ENCODE data around the gene TSPAN8. TPM values are rescaled to one million over a fixed set of nuclear protein-coding genes. Genes with fewer than 3 reads are reported as not detected.

Gene TSPAN8
- total RNA-seq (2014; rRNA removed; shearing (Covaris generic); ENCODE audit: low replicate concordance) = not detected in 2 replicates

DNA sequence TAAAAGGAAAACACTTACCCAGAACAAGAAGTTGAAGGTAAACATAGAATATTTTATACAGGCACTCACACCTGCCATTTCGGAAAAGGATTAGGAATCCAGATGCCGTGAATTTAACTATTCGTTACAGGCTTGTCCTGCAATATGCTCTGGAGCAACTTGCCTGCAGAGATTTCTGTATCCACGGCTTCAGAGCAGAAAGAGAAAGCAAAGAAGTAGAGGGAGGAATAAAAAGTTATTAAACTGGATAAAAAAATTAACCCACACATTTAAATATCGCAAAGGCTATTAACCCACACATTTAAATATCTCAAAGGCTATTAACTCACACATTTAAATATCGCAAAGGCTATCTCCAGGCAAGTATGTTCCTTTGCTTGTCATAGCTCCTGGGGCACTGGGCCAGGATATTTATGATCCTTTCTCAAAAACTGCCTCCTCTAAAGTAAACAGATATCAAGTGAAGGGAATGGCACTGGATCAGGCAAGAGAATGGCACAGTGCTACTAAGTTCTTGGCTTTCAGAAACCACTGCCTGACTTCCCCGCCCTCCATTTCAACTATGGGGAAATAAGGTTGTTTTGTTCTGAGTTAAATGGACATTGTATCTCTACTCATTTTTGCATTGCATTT lies at the start of gene TSPAN8:
Gene TSPAN8 (minus strand): TSS at position 399 of the 633 bp plus-strand sequence. CDS start 321 bp downstream, at position 78.
- no peaks in the 10 kb centered on the region for H3K79me2 ChIP-seq (ENCODE audit: low read length)
- no peaks in the 10 kb centered on the region for H3K27me3 ChIP-seq (ENCODE audit: low read length)
- DNase-seq = no peak
- H4K20me1 ChIP-seq (ENCODE audit: insufficient read depth, low read depth, low read length) = no peaks in the 10 kb centered on the region
- H3K36me3 ChIP-seq (ENCODE audit: insufficient read depth, low read length) = no peaks in the 10 kb centered on the region
- no peak within 1 kb of the TSS for H3K9ac ChIP-seq (ENCODE audit: low read length)
- no peak within 1 kb of the TSS for H3K4me2 ChIP-seq (ENCODE audit: low read depth, low read length, poor library complexity, severe bottlenecking)
- no peak within 1 kb of the TSS for H3K4me3 ChIP-seq (ENCODE audit: low read length)
- no peaks in the 10 kb centered on the region for H3K9me2 ChIP-seq (replicated peaks; ENCODE audit: insufficient read depth, low read length)
- H3K9me3 ChIP-seq (ENCODE audit: low read length) = no peaks in the 10 kb centered on the region
- H3K4me1 ChIP-seq (ENCODE audit: low read length) = no peaks in the 10 kb centered on the region
- no peak within 1 kb of the TSS for H3K27ac ChIP-seq (ENCODE audit: low read length)
- H2AFZ ChIP-seq (ENCODE audit: low read length) = no peak within 1 kb of the TSS

DNA sequence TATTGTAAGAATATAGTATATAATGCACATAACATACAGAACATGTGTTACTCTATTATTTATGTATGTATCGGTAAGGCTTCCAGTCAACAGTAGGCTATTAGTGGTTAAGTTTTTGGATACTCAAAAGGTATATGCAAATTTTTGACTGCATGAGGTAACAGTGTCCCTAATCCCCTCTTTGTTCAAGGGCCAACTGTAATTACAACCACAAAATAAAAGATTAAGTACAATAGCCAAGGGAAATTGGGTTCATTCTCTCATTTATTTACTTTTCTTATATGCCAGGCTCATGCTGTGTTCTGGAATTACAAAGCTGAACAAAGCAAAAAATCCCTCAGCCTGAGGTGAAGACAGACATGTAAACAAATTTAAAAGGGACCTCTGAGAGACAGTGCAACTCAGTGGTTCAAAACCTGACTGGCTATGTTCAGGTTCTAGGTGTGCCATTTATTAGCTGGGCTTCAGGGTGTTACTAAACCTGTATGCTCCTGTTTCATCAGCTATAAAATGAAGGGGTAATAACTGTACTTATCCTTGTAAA lies 43.4 kb upstream of the TSPAN8 start:
- no peak overlapping the region for H3K27ac ChIP-seq (ENCODE audit: low read length)
- no peaks in the 10 kb centered on the region for H3K4me1 ChIP-seq (ENCODE audit: low read length)
- H3K4me3 ChIP-seq (ENCODE audit: low read length) = no peak overlapping the region
- H3K79me2 ChIP-seq (ENCODE audit: low read length) = no peaks in the 10 kb centered on the region
- no peaks in the 10 kb centered on the region for H3K9me3 ChIP-seq (ENCODE audit: low read length)
- H4K20me1 ChIP-seq (ENCODE audit: insufficient read depth, low read depth, low read length) = no peaks in the 10 kb centered on the region
- no peak for DNase-seq
- no peaks in the 10 kb centered on the region for H3K36me3 ChIP-seq (ENCODE audit: insufficient read depth, low read length)
- H3K4me2 ChIP-seq (ENCODE audit: low read depth, low read length, poor library complexity, severe bottlenecking) = no peak overlapping the region
- H3K27me3 ChIP-seq (ENCODE audit: low read length) = no peaks in the 10 kb centered on the region
- H3K9ac ChIP-seq (ENCODE audit: low read length) = no peak overlapping the region
- no peaks in the 10 kb centered on the region for H3K9me2 ChIP-seq (replicated peaks; ENCODE audit: insufficient read depth, low read length)
- no peak overlapping the region for H2AFZ ChIP-seq (ENCODE audit: low read length)

DNA sequence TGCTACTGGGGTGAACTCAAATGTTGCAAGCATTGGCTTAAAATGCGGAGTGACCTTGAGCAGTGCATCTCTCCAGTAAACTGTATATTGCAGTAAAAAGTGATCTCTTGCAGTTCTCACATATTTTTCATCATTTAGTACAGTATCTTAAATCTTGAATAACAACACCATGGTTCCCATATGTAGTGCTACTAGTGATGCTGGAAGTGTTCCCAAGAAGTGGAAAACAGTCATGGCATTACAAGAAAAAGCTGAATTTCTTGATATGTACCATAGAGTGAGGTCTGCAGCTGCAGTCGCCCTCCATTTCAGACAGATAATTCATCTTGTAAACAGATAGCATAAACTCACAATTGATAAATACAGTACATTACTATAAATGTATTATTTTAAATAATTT lies 42.9 kb upstream of the TSPAN8 start:
- Histone ChIP-seq H3K4me2 (ENCODE audit: low read depth, low read length, poor library complexity, severe bottlenecking) (no peak overlapping the region), H3K9me2 (replicated peaks; ENCODE audit: insufficient read depth, low read length) (no peaks in the 10 kb centered on the region), H3K4me3 (ENCODE audit: low read length) (no peak overlapping the region), H2AFZ (ENCODE audit: low read length) (no peak overlapping the region), H3K9me3 (ENCODE audit: low read length) (no peaks in the 10 kb centered on the region), H4K20me1 (ENCODE audit: insufficient read depth, low read depth, low read length) (no peaks in the 10 kb centered on the region), H3K36me3 (ENCODE audit: insufficient read depth, low read length) (no peaks in the 10 kb centered on the region), H3K9ac (ENCODE audit: low read length) (no peak overlapping the region), H3K27me3 (ENCODE audit: low read length) (no peaks in the 10 kb centered on the region), H3K79me2 (ENCODE audit: low read length) (no peaks in the 10 kb centered on the region), H3K4me1 (ENCODE audit: low read length) (no peaks in the 10 kb centered on the region), H3K27ac (ENCODE audit: low read length) (no peak overlapping the region)
- DNase-seq = no peak

DNA sequence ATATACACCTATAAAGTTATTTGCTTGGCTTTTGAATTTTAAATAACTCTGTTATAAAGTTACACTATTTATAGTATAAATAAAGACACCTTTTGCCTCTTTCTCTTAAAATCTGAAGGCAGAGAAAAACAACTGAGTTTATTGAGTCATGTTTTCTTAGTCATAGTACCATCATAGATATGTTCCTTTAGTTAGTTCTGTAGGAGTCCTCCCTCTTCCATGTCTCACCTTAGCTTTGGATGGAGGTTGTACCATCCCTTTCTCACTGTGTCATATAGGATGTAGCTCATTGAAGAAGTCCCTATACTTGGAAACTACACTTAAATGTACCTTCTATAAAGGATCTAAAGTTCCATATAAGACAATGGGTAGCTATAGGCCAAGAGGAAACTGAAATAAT lies 39.7 kb upstream of the TSPAN8 start:
- no peaks in the 10 kb centered on the region for H3K27me3 ChIP-seq (ENCODE audit: low read length)
- DNase-seq = no peak
- no peaks in the 10 kb centered on the region for H3K9me3 ChIP-seq (ENCODE audit: low read length)
- no peaks in the 10 kb centered on the region for H3K4me1 ChIP-seq (ENCODE audit: low read length)
- H3K36me3 ChIP-seq (ENCODE audit: insufficient read depth, low read length) = no peaks in the 10 kb centered on the region
- no peak overlapping the region for H3K4me3 ChIP-seq (ENCODE audit: low read length)
- no peak overlapping the region for H3K4me2 ChIP-seq (ENCODE audit: low read depth, low read length, poor library complexity, severe bottlenecking)
- no peak overlapping the region for H2AFZ ChIP-seq (ENCODE audit: low read length)
- no peak overlapping the region for H3K27ac ChIP-seq (ENCODE audit: low read length)
- H3K79me2 ChIP-seq (ENCODE audit: low read length) = no peaks in the 10 kb centered on the region
- H3K9me2 ChIP-seq (replicated peaks; ENCODE audit: insufficient read depth, low read length) = no peaks in the 10 kb centered on the region
- no peaks in the 10 kb centered on the region for H4K20me1 ChIP-seq (ENCODE audit: insufficient read depth, low read depth, low read length)
- no peak overlapping the region for H3K9ac ChIP-seq (ENCODE audit: low read length)

DNA sequence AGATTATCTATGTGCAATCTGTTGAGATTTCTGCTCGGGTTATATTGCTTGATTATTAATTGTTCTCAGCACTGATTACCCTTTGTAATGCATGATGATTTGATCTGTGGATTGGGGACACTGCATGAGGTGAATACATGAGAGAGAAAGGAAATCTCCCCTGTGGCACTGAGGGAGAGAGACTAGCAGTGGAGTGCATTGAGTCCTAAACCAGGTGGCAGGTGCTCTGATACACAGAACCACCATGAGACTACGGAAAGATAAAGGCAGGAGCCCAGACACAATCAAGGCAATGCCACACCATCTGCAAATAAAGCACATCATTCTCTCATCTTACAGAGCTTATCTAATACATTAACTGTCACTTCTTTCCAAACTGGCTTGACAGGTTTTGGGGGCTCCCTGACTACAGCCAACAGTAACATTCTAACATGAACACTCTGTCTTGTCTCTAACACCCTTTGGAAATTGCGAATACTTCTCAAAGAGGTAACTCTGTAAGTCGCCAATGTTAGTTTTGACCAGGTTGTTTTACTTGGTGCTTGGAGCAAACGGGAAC lies 37.6 kb upstream of the TSPAN8 start:
- H3K79me2 ChIP-seq (ENCODE audit: low read length) = no peaks in the 10 kb centered on the region
- H3K27me3 ChIP-seq (ENCODE audit: low read length) = no peaks in the 10 kb centered on the region
- no peak overlapping the region for H3K9ac ChIP-seq (ENCODE audit: low read length)
- H3K4me1 ChIP-seq (ENCODE audit: low read length) = no peaks in the 10 kb centered on the region
- no peak for DNase-seq
- no peaks in the 10 kb centered on the region for H4K20me1 ChIP-seq (ENCODE audit: insufficient read depth, low read depth, low read length)
- no peak overlapping the region for H2AFZ ChIP-seq (ENCODE audit: low read length)
- no peak overlapping the region for H3K4me2 ChIP-seq (ENCODE audit: low read depth, low read length, poor library complexity, severe bottlenecking)
- H3K9me3 ChIP-seq (ENCODE audit: low read length) = no peaks in the 10 kb centered on the region
- no peaks in the 10 kb centered on the region for H3K36me3 ChIP-seq (ENCODE audit: insufficient read depth, low read length)
- H3K4me3 ChIP-seq (ENCODE audit: low read length) = no peak overlapping the region
- H3K27ac ChIP-seq (ENCODE audit: low read length) = no peak overlapping the region
- no peaks in the 10 kb centered on the region for H3K9me2 ChIP-seq (replicated peaks; ENCODE audit: insufficient read depth, low read length)

DNA sequence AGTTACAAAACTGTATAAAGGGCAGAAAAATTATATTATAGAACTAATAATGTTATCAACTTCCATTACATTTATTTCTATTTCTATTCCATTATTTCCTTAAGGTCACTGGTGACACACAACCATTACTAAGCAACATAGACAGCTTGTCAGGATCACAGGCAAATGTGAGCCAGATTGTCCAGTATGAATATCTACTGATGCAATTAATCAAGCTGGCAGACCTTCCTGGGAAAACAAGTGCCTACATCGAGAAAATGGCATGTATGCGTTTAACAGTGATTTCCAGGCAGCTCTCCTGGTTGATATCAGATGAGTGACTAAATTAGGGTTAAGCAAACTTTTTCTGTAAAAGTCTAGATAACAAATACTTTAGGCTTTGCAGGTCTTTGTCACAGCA lies 36.9 kb upstream of the TSPAN8 start:
- H3K4me1 ChIP-seq (ENCODE audit: low read length) = no peaks in the 10 kb centered on the region
- H3K36me3 ChIP-seq (ENCODE audit: insufficient read depth, low read length) = no peaks in the 10 kb centered on the region
- no peak overlapping the region for H2AFZ ChIP-seq (ENCODE audit: low read length)
- no peaks in the 10 kb centered on the region for H3K9me3 ChIP-seq (ENCODE audit: low read length)
- H3K4me3 ChIP-seq (ENCODE audit: low read length) = no peak overlapping the region
- no peak for DNase-seq
- H3K27me3 ChIP-seq (ENCODE audit: low read length) = no peaks in the 10 kb centered on the region
- H3K9ac ChIP-seq (ENCODE audit: low read length) = no peak overlapping the region
- H3K27ac ChIP-seq (ENCODE audit: low read length) = no peak overlapping the region
- no peaks in the 10 kb centered on the region for H3K79me2 ChIP-seq (ENCODE audit: low read length)
- no peaks in the 10 kb centered on the region for H4K20me1 ChIP-seq (ENCODE audit: insufficient read depth, low read depth, low read length)
- H3K9me2 ChIP-seq (replicated peaks; ENCODE audit: insufficient read depth, low read length) = no peaks in the 10 kb centered on the region
- no peak overlapping the region for H3K4me2 ChIP-seq (ENCODE audit: low read depth, low read length, poor library complexity, severe bottlenecking)

DNA sequence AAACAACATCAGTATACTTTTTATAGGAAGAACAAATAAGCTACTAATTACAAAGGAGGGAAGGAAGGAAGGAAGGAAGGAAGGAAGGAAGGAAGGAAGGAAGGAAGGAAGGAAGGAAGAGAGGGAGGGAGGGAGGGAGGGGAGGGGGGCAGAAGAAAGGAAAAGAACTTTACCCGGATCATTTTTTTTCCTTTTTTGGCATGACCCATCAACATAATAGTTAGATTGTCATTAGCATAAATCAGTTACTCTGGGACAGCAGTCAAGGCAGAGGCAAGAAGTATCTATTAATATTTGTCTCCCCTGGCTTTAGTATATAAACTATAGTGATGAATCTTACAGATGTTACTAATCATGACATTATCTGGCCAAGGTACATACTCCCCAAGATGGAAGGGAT lies 35.2 kb upstream of the TSPAN8 start:
- no peaks in the 10 kb centered on the region for H3K4me1 ChIP-seq (ENCODE audit: low read length)
- no peak overlapping the region for H3K9ac ChIP-seq (ENCODE audit: low read length)
- no peaks in the 10 kb centered on the region for H3K79me2 ChIP-seq (ENCODE audit: low read length)
- H3K4me3 ChIP-seq (ENCODE audit: low read length) = no peak overlapping the region
- no peaks in the 10 kb centered on the region for H3K9me2 ChIP-seq (replicated peaks; ENCODE audit: insufficient read depth, low read length)
- H3K27ac ChIP-seq (ENCODE audit: low read length) = no peak overlapping the region
- no peaks in the 10 kb centered on the region for H3K9me3 ChIP-seq (ENCODE audit: low read length)
- no peak overlapping the region for H3K4me2 ChIP-seq (ENCODE audit: low read depth, low read length, poor library complexity, severe bottlenecking)
- DNase-seq = no peak
- H3K27me3 ChIP-seq (ENCODE audit: low read length) = no peaks in the 10 kb centered on the region
- H3K36me3 ChIP-seq (ENCODE audit: insufficient read depth, low read length) = no peaks in the 10 kb centered on the region
- H2AFZ ChIP-seq (ENCODE audit: low read length) = no peak overlapping the region
- no peaks in the 10 kb centered on the region for H4K20me1 ChIP-seq (ENCODE audit: insufficient read depth, low read depth, low read length)

DNA sequence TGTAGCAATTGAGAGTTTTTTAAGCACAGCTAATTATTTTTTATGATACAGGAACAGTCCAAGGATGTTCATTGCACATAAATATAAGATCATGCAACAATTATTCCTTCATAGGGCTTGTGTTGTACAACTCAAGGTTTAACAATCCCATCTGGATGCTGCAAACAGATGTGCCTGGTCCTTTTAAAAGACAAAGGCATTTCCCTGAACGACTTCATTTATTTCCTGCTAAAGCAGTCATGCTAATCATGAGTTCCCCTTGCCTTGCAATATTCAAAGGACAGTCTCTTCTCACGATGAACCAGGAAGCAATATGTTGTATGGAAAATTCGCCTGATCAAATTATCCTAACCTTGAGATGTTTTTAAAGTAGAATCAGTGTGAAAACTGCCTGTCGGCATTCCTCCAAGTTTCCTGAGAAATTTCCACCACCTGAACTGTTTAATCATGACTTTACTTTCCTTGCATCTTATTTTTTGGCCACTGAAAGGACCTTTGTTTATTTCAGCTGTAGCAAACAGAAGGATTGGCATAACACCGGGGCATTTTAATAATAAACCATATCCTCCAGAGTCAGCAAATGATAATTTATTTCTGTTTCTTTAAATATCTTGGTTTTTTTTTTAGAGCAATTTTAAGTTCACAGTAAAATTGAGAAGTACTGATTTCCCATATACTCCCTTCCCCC lies 33.9 kb upstream of the TSPAN8 start:
- H3K27me3 ChIP-seq (ENCODE audit: low read length) = no peaks in the 10 kb centered on the region
- no peak overlapping the region for H3K4me2 ChIP-seq (ENCODE audit: low read depth, low read length, poor library complexity, severe bottlenecking)

More for the DNA sequence above, 33.9 kb upstream of the TSPAN8 start:
- H2AFZ ChIP-seq (ENCODE audit: low read length) = no peak overlapping the region
- DNase-seq = no peak
- no peaks in the 10 kb centered on the region for H3K4me1 ChIP-seq (ENCODE audit: low read length)
- H3K9me3 ChIP-seq (ENCODE audit: low read length) = no peaks in the 10 kb centered on the region
- H3K36me3 ChIP-seq (ENCODE audit: insufficient read depth, low read length) = no peaks in the 10 kb centered on the region
- H3K27ac ChIP-seq (ENCODE audit: low read length) = no peak overlapping the region
- no peak overlapping the region for H3K4me3 ChIP-seq (ENCODE audit: low read length)
- no peaks in the 10 kb centered on the region for H3K9me2 ChIP-seq (replicated peaks; ENCODE audit: insufficient read depth, low read length)
- H4K20me1 ChIP-seq (ENCODE audit: insufficient read depth, low read depth, low read length) = no peaks in the 10 kb centered on the region
- no peak overlapping the region for H3K9ac ChIP-seq (ENCODE audit: low read length)
- H3K79me2 ChIP-seq (ENCODE audit: low read length) = no peaks in the 10 kb centered on the region
